SJCRH30 (cell line): Measurements from ENCODE around the gene BNIP5. TPM values are rescaled to one million over a fixed set of nuclear protein-coding genes. Genes with fewer than 3 reads are reported as not detected.
"Not testable (repeated sequence)": the region's sequence is repeated elsewhere in the genome, so short reads cannot be mapped to it uniquely, and the experiment has no call there.

Source experiments
- DNase-seq, 2 experiments: peaks; one replicate each; pipeline ENCODE4 v3.0.0-alpha.2; 2015 to 2020
- H3K27ac ChIP-seq: fragments of 250-450 bp; sonication (Bioruptor Pico); 2 replicates; pipeline ENCODE4 v1.5.1; 2020; ENCODE audit warnings: mild to moderate bottlenecking, moderate library complexity
- H3K27me3 ChIP-seq: fragments of 250-450 bp; sonication (Bioruptor Pico); 2 replicates; pipeline ENCODE4 v1.5.1; 2020; ENCODE audit warnings: mild to moderate bottlenecking, moderate library complexity
- H3K36me3 ChIP-seq: fragments of 250-450 bp; sonication (Bioruptor Pico); 2 replicates; pipeline ENCODE4 v1.5.1; 2020; ENCODE audit warnings: mild to moderate bottlenecking, moderate library complexity
- H3K4me1 ChIP-seq: fragments of 250-450 bp; sonication (Bioruptor Pico); 2 replicates; pipeline ENCODE4 v1.5.1; 2020; ENCODE audit warnings: mild to moderate bottlenecking, moderate library complexity
- H3K4me3 ChIP-seq: fragments of 250-450 bp; sonication (Bioruptor Pico); 2 replicates; pipeline ENCODE4 v1.5.1; 2020; ENCODE audit warnings: mild to moderate bottlenecking, moderate library complexity
- H3K9me3 ChIP-seq: fragments of 250-450 bp; sonication (Bioruptor Pico); replicated peaks from 2 replicates; pipeline ENCODE4 v1.5.1; 2020; ENCODE audit warnings: mild to moderate bottlenecking, moderate library complexity
- total RNA-seq: library from RNA; depleted of rRNA; stranded (reverse); fragments of >200 nt; shearing (Covaris generic); gene quantifications from 2 replicates; pipeline ENCODE4 v1.2.3, GENCODE V29; 2014

BNIP5 gene
- total RNA-seq, 1 experiment from 2014 or later = 0.04 TPM

- no peaks in the 10 kb centered on the region for H3K36me3 ChIP-seq
- peak; percentile 54 to 68 for DNase-seq
- peaks cover 25% of the 10 kb centered on the region for H3K4me1 ChIP-seq
- H3K4me3 ChIP-seq = no peak overlapping the region
- H3K27ac ChIP-seq = no peak overlapping the region
- no peaks in the 10 kb centered on the region for H3K27me3 ChIP-seq
- H3K9me3 ChIP-seq = no peaks in the 10 kb centered on the region
These were observed 2.5 kb upstream of the BNIP5 start for GRCh38 chr6:36339146-36339545.

DNA sequence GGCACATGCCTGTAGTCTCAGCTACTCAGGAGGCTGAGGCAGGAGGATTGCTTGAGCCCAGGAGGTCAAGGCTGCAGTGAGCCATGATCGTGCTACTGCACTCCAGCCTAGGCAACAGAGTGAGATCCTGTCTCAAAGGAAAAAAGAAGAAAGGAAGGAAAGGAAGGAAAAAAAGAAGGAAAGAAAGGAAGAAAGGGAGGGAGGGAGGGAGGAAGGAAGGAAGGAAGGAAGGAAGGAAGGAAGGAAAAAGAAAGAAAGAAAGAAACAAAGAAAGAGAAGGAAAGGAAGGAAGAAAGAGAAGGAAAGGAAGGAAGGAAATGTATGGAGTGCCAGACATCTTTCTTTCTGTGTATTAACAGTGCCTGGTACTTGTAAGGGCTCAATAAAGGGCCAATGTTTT is 1.5 kb upstream of the BNIP5 start:
- not testable (repeated sequence) for DNase-seq, H3K9me3 ChIP-seq, H3K36me3 ChIP-seq, H3K4me3 ChIP-seq, H3K27me3 ChIP-seq, H3K27ac ChIP-seq
- peaks cover 34% of the 10 kb centered on the region for H3K4me1 ChIP-seq

GRCh38 chr6:36337814-36338213 is 1.1 kb upstream of the BNIP5 start:
- H3K36me3 ChIP-seq = no peaks in the 10 kb centered on the region
- no peak overlapping the region for H3K4me3 ChIP-seq
- H3K9me3 ChIP-seq = no peaks in the 10 kb centered on the region
- peak in 1 of 2 experiments; percentile 30 for DNase-seq
- H3K4me1 ChIP-seq = peaks cover 36% of the 10 kb centered on the region
- no peak overlapping the region for H3K27ac ChIP-seq
- no peaks in the 10 kb centered on the region for H3K27me3 ChIP-seq

DNA sequence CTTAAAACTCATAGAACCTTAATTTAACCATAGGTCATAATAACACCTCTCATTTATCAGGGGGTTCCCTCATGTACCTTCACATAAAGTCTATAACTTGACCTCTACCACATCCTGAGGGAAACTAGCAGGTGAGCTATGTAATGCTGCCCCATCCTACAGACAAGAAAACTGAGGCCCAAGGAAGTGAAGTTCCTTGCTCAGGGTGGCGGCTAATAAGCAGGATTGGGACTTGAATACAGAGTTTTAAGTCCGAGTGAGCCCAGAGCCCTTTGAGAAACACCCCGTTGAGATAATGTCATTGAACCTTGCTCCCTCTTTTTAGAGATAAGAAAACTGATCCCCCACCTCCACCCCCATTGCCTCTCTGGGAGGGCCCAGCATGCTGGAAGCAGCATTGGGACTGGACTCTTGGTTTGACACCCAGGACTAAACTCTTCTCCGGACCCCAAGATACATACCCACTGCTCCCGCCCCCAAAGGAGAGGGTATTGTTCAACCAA is 429 bp downstream of the BNIP5 start:
- Histone ChIP-seq H3K4me1 (peaks cover 36% of the 10 kb centered on the region), H3K9me3 (no peaks in the 10 kb centered on the region), H3K4me3 (no peak overlapping the region), H3K36me3 (no peaks in the 10 kb centered on the region), H3K27ac (no peak overlapping the region), H3K27me3 (no peaks in the 10 kb centered on the region)
- DNase-seq = no peak

DNA sequence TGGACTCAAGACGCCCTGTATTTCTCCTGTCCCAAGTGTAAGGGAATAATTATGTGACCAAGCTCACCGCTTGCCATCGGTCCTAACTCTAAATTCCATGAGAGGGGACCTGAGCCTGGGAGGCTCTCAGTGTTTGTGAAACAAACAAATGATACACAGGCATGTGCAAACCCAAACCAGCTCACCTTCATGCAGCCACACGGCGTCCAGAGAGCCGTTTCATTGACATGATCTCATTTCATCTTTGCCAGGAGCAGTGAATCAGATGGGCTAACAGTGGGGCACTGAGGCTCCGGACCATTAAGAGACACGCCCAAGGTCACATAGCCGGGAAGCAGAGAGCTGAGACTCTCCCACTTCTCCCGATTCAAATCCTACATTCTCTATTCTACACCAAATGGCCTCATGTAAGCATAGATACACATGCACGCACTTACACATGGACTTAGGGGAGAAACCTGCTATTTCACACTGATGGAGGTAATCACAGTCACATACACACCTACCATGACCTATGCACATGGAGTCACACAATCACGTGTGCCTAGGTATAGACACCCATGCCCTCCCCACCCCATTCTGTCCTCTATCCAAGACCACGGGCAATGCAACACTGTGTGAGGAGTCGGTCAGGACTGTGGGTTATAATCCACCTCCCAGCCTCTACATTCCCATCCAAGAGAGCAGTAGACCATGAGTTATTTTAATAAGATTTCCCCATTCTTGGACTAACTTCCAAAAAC is 1.1 kb downstream of the BNIP5 start:
- Histone ChIP-seq H3K4me3 (no peak overlapping the region), H3K27me3 (no peaks in the 10 kb centered on the region), H3K4me1 (peaks cover 36% of the 10 kb centered on the region), H3K36me3 (no peaks in the 10 kb centered on the region), H3K27ac (no peak overlapping the region), H3K9me3 (no peaks in the 10 kb centered on the region)
- DNase-seq = no peak

- no peaks in the 10 kb centered on the region for H3K27me3 ChIP-seq
These were observed 1.7 kb downstream of the BNIP5 start for GRCh38 chr6:36334832-36335459.

GRCh38 chr6:36333931-36334725 is 2.6 kb downstream of the BNIP5 start:
- Histone ChIP-seq H3K9me3 (no peaks in the 10 kb centered on the region), H3K36me3 (no peaks in the 10 kb centered on the region), H3K4me3 (peak overlapping the region; percentile 42), H3K27ac (peak overlapping the region; percentile 20), H3K4me1 (peaks cover 32% of the 10 kb centered on the region), H3K27me3 (no peaks in the 10 kb centered on the region)
- DNase-seq = peak; percentile 28 to 53

More at GRCh38 chr6:36334832-36335459, 1.7 kb downstream of the BNIP5 start:
- peaks cover 36% of the 10 kb centered on the region for H3K4me1 ChIP-seq
- no peaks in the 10 kb centered on the region for H3K36me3 ChIP-seq
- peak overlapping the region; percentile 42 for H3K4me3 ChIP-seq
- H3K27ac ChIP-seq = peak overlapping the region; percentile 20; the same call in 1 of the 2 replicates
- H3K9me3 ChIP-seq = no peaks in the 10 kb centered on the region
- DNase-seq = peak; percentile 15 to 28

DNA sequence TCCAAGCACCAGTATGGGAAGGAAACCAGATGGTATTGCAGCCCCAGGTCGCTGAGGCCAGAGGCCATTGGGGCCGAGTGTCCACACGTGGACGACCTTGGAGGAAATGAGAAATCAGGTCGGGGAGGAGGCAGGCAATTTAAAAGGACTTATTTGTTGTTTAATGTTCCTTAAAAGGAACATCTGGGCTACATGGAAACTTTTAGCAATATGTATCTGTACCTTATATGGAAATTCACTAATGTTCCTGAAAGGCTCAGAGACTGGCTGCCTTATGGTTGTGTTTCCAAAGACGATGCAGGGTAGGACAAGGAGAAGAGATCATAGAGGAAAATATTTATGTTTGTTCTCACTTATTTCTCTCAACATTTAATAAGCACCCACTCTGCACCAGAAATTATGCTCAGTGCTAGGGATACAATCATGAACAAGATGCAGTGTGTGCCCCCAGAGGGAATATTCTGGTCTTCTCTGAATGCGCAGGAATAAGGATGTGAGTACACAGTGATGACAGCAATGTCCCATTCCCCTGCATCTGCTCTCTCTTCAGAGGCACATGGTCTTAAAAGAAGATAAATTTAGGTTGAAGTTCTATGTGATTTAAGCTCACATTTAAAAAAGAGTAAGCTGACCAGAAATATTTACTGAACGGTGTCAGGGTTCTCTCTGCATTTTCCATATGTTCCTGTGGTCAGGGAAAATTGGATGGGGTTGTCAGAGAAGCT is 3.4 kb downstream of the BNIP5 start:
- no peaks in the 10 kb centered on the region for H3K27me3 ChIP-seq
- H3K4me1 ChIP-seq = peaks cover 24% of the 10 kb centered on the region
- no peaks in the 10 kb centered on the region for H3K36me3 ChIP-seq
- peak overlapping the region; percentile 42 for H3K4me3 ChIP-seq
- H3K27ac ChIP-seq = no peak overlapping the region
- no peak for DNase-seq
- no peaks in the 10 kb centered on the region for H3K9me3 ChIP-seq

DNA sequence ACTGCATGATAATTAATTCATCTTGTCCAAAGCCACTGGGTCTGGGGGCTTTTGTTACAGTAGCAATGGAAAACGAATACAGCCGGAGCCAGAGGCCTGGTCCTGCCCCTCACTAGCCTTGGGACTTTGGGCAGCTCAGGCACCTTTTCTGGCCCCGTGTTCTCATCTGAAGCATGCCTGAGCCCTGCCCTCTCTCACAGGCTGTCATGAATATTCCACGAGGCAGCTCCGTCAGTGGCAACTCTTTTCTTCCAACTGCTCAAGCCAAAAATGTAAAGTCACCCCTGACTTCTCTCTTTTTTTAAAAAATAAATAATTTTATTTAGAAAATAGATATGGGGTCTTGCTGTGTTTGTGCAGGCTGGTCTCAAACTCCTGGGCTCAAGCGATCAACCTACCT is 5.3 kb downstream of the BNIP5 start:
- no peak overlapping the region for H3K27ac ChIP-seq
- no peak for DNase-seq
- peaks cover 35% of the 10 kb centered on the region for H3K4me1 ChIP-seq
- H3K36me3 ChIP-seq = no peaks in the 10 kb centered on the region
- H3K4me3 ChIP-seq = no peak overlapping the region
- H3K27me3 ChIP-seq = no peaks in the 10 kb centered on the region
- no peaks in the 10 kb centered on the region for H3K9me3 ChIP-seq

DNA sequence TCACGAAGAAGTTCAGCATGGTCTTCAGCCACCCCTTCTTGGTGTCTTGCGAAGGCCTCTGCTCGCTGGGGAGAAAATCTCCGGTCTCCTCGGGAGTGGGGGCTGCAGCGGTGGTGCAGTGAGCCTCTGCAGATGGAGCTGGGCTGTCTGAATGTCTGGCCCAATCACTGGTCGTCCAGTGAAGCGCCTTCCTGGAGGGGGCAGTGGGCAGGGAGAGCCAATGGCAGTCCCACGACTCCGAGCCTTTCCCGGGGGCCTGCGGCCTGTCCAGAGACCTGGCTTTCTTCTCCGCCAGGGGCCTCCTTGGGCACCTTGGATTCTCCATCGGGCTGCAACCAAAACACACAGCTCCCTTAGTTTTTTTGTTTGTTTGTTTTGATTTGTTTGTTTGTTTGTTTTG is 6.3 kb downstream of the BNIP5 start:
- Histone ChIP-seq H3K4me3 (no peak overlapping the region), H3K27me3 (no peaks in the 10 kb centered on the region), H3K27ac (no peak overlapping the region), H3K4me1 (peaks cover 44% of the 10 kb centered on the region), H3K9me3 (no peaks in the 10 kb centered on the region), H3K36me3 (no peaks in the 10 kb centered on the region)
- no peak for DNase-seq

- no peaks in the 10 kb centered on the region for H3K36me3 ChIP-seq
- H3K27ac ChIP-seq = no peak overlapping the region
- H3K9me3 ChIP-seq = no peaks in the 10 kb centered on the region
- peaks cover 39% of the 10 kb centered on the region for H3K4me1 ChIP-seq
- DNase-seq = peak in 1 of 2 experiments; percentile 19
- H3K27me3 ChIP-seq = no peaks in the 10 kb centered on the region
- H3K4me3 ChIP-seq = no peak overlapping the region
These were observed 6.8 kb downstream of the BNIP5 start for GRCh38 chr6:36329798-36330291.

- Histone ChIP-seq H3K4me1 (peaks cover 27% of the 10 kb centered on the region), H3K4me3 (no peak overlapping the region), H3K36me3 (no peaks in the 10 kb centered on the region), H3K27ac (no peak overlapping the region), H3K27me3 (no peaks in the 10 kb centered on the region), H3K9me3 (no peaks in the 10 kb centered on the region)
- DNase-seq = no peak
These were observed 8.1 kb downstream of the BNIP5 start for GRCh38 chr6:36328600-36328999.

DNA sequence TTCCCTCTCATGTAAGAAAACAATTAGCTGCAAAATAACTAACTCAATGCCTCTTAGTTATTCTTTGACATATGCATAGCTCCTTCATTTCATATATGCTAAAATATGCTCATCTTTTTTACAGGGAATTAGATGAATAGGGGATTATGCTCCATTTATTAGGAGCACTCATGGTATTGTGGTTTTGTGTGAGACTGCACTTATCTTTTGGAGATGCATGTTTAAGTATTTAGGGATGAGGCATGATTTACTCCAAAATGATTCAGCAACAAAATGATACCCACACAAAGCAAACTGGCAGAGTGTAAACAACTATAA is 8.8 kb downstream of the BNIP5 start:
- Histone ChIP-seq H3K4me1 (peaks cover 21% of the 10 kb centered on the region), H3K27ac (no peak overlapping the region), H3K9me3 (no peaks in the 10 kb centered on the region), H3K4me3 (no peak overlapping the region), H3K36me3 (no peaks in the 10 kb centered on the region), H3K27me3 (no peaks in the 10 kb centered on the region)
- DNase-seq = no peak

GRCh38 chr6:36327226-36327918 is 9.3 kb downstream of the BNIP5 start:
- no peaks in the 10 kb centered on the region for H3K9me3 ChIP-seq
- no peak overlapping the region for H3K27ac ChIP-seq
- H3K4me3 ChIP-seq = no peak overlapping the region
- DNase-seq = no peak
- H3K27me3 ChIP-seq = no peaks in the 10 kb centered on the region
- peaks cover 21% of the 10 kb centered on the region for H3K4me1 ChIP-seq
- H3K36me3 ChIP-seq = no peaks in the 10 kb centered on the region
